SK-N-MC (cell line): Measurements from ENCODE around the gene ZNF775.

Experiments
- DNase-seq: peaks from one replicate; pipeline ENCODE4 v3.0.0-alpha.2; 2011; ENCODE audit warnings: low read depth, low spot score
- H3K27ac ChIP-seq: fragments of 200-600 bp; sonication (generic); 2 replicates; pipeline ENCODE4 v1.5.1; 2016; ENCODE audit warnings: mixed run types
- H3K36me3 ChIP-seq: fragments of 200-600 bp; sonication (generic); 2 replicates; pipeline ENCODE4 v1.6.1; 2017; ENCODE audit warnings: antibody characterized with exemption, low read length, mixed read lengths; ENCODE audit not compliant: insufficient read depth
- H3K4me3 ChIP-seq: fragments of 200-600 bp; sonication (generic); 2 replicates; pipeline ENCODE4 v1.5.1; 2016
- H3K9ac ChIP-seq: fragments of 200-600 bp; sonication (generic); 2 replicates; pipeline ENCODE4 v1.8.0; 2017; ENCODE audit warnings: mixed run types, mixed read lengths; ENCODE audit not compliant: insufficient read length
- H3K9me3 ChIP-seq: fragments of 200-600 bp; sonication (generic); 2 replicates; pipeline ENCODE4 v1.6.1; 2017; ENCODE audit warnings: low read depth, mild to moderate bottlenecking, antibody characterized with exemption, low read length, moderate library complexity, mixed read lengths
- EZH2 ChIP-seq: fragments of 200-600 bp; sonication (generic); IDR thresholded peaks from one replicate; pipeline ENCODE4 v1.6.1; 2017; ENCODE audit warnings: antibody characterized with exemption
- FOXP2 ChIP-seq: optimal IDR thresholded peaks from 2 replicates; pipeline ENCODE3; 2011; ENCODE audit warnings: mild to moderate bottlenecking, moderate library complexity; ENCODE audit not compliant: insufficient read depth; ENCODE audit errors: extremely low read length, control extremely low read depth
- POLR2AphosphoS5 ChIP-seq: IDR thresholded peaks from 2 replicates; pipeline ENCODE4 v1.6.1; 2012; ENCODE audit warnings: mild to moderate bottlenecking, low read depth, low read length, borderline replicate concordance

Gene ZNF775

GRCh38 chr7:150374026-150374425, 5.1 kb upstream of the ZNF775 start:
- DNase-seq: no peak
- no peak overlapping the region for H3K27ac ChIP-seq
- H3K36me3 ChIP-seq: no peaks in the 10 kb centered on the region
- TF ChIP-seq EZH2 (no peak), FOXP2 (no peak), POLR2AphosphoS5 (no peak)
- H3K9ac ChIP-seq: no peak overlapping the region
- no peaks in the 10 kb centered on the region for H3K9me3 ChIP-seq
- no peak overlapping the region for H3K4me3 ChIP-seq

- TF ChIP-seq FOXP2: no peak
- TF ChIP-seq EZH2: no peak
- TF ChIP-seq POLR2AphosphoS5: no peak
- no peaks in the 10 kb centered on the region for H3K36me3 ChIP-seq
- no peaks in the 10 kb centered on the region for H3K9me3 ChIP-seq
- no peak overlapping the region for H3K9ac ChIP-seq
- DNase-seq: no peak
- H3K4me3 ChIP-seq: no peak overlapping the region
- no peak overlapping the region for H3K27ac ChIP-seq
These were observed 4.7 kb upstream of the ZNF775 start for GRCh38 chr7:150374472-150374871.

GRCh38 chr7:150375662-150376521, 3.2 kb upstream of the ZNF775 start:
- TF ChIP-seq EZH2 (no peak), FOXP2 (no peak), POLR2AphosphoS5 (peak; percentile 14; the same call in 1 of the 2 replicates)
- no peaks in the 10 kb centered on the region for H3K36me3 ChIP-seq
- H3K27ac ChIP-seq: no peak overlapping the region
- H3K9me3 ChIP-seq: no peaks in the 10 kb centered on the region
- H3K9ac ChIP-seq: no peak overlapping the region
- H3K4me3 ChIP-seq: no peak overlapping the region
- DNase-seq: peak; percentile 32

GRCh38 chr7:150376560-150376959, 2.6 kb upstream of the ZNF775 start:
- Histone ChIP-seq H3K4me3 (no peak overlapping the region), H3K36me3 (no peaks in the 10 kb centered on the region), H3K27ac (no peak overlapping the region), H3K9ac (no peak overlapping the region), H3K9me3 (no peaks in the 10 kb centered on the region)
- no peak for DNase-seq
- TF ChIP-seq POLR2AphosphoS5: no peak
- no peak for TF ChIP-seq EZH2
- TF ChIP-seq FOXP2: no peak

- no peak overlapping the region for H3K9ac ChIP-seq
- TF ChIP-seq FOXP2 (no peak), POLR2AphosphoS5 (no peak), EZH2 (no peak)
- no peaks in the 10 kb centered on the region for H3K9me3 ChIP-seq
- no peak overlapping the region for H3K27ac ChIP-seq
- no peak overlapping the region for H3K4me3 ChIP-seq
- DNase-seq: no peak
- no peaks in the 10 kb centered on the region for H3K36me3 ChIP-seq
These were observed 1.9 kb upstream of the ZNF775 start for GRCh38 chr7:150377196-150377595.

GRCh38 chr7:150377635-150378034, 1.5 kb upstream of the ZNF775 start:
- H3K27ac ChIP-seq: no peak overlapping the region
- DNase-seq: no peak
- H3K9me3 ChIP-seq: no peaks in the 10 kb centered on the region
- TF ChIP-seq FOXP2 (no peak), EZH2 (no peak), POLR2AphosphoS5 (no peak)
- H3K4me3 ChIP-seq: no peak overlapping the region
- H3K9ac ChIP-seq: no peak overlapping the region
- no peaks in the 10 kb centered on the region for H3K36me3 ChIP-seq

GRCh38 chr7:150378115-150378852, 846 bp upstream of the ZNF775 start:
- Histone ChIP-seq H3K9ac (peak overlapping the region; percentile 91), H3K36me3 (no peaks in the 10 kb centered on the region), H3K9me3 (no peaks in the 10 kb centered on the region), H3K27ac (peak overlapping the region; percentile 46; the same call in 1 of the 2 replicates), H3K4me3 (peak overlapping the region; percentile 96)
- DNase-seq: no peak
- TF ChIP-seq POLR2AphosphoS5: no peak; the same call in 1 of the 2 replicates

GRCh38 chr7:150379441-150380379, 580 bp downstream of the ZNF775 start:
- Histone ChIP-seq H3K36me3 (no peaks in the 10 kb centered on the region), H3K4me3 (peak overlapping the region; percentile 96), H3K9me3 (no peaks in the 10 kb centered on the region), H3K27ac (no peak overlapping the region), H3K9ac (peak overlapping the region; percentile 83)
- no peak for DNase-seq
- TF ChIP-seq FOXP2: no peak
